ENCODE results near the gene NPHS1. TPM values are rescaled to one million over a fixed set of nuclear protein-coding genes. Genes with fewer than 3 reads are reported as not detected.

The NPHS1 gene
- total RNA-seq, 1 experiment from 2014 or later: not detected

DNA sequence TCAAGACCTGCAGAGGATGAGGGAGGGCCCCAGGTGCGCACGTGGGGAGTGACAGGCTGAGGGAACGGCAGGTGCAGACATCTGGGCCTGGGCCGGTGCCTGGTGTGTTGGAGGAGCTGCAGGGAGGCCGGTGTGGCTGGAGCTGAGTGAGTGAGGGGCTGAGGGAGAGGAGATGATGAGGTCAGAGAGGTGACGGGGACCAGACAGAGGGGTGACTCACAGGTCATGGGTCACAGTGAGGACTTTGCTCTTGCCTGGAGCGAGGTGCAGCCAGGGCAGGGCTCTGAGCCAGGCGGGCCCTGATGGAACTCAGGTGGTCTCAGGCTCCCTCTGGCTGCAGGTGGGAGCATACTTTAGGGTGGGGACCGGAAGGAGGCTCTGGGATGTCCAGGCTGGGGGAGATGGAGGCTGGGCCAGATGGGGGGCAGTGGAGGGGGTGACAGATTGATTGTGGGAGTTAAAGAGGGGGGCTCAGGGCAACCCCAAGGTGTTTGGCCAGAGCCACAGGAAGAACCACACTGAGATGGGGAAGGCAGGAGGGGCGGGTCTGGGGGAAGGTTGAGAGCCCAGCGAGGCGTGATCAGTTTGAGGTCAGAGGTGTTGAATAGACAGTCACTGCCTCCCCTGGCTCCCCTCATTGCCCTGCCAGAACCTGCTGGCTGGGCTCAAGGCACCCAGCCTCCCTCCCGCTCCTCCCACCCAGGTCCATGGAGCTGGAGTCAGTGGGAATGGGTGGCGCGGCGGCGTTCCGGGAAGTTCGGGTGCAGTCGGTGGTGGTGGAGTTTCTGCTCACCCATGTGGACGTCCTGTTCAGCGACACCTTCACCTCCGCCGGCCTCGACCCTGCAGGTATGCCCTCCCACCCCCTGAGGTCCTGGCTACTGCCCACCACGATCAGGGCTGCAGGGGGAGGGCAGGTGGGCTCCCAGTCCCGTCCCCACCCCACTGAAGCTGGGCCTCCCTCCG, 68.6 kb downstream of the NPHS1 start:
- H2AFZ ChIP-seq (ENCODE audit: low read length): no peak overlapping the region
- POLR2A ChIA-PET (ENCODE audit: unreplicated experiment): no interaction called here
- CTCF ChIA-PET: no interaction called here
- no peak for ATAC-seq
- no peak for DNase-seq
- H3K4me2 ChIP-seq (ENCODE audit: low read length): no peak overlapping the region
- no TSS peak for BruUV-seq (replicated peaks)
- H3K9me3 ChIP-seq (ENCODE audit: low read length): no peaks in the 10 kb centered on the region
- no peaks in the 10 kb centered on the region for H3K36me3 ChIP-seq (ENCODE audit: low read depth, low read length)
- no peaks in the 10 kb centered on the region for H4K20me1 ChIP-seq (ENCODE audit: low read length)
- H3K27ac ChIP-seq (ENCODE audit: low read length): no peak overlapping the region
- H3K79me2 ChIP-seq (ENCODE audit: low read length): no peaks in the 10 kb centered on the region
- intact Hi-C loops (cut with micrococcal nuclease): no loop called here
- H3K27me3 ChIP-seq (ENCODE audit: low read length): no peaks in the 10 kb centered on the region
- H3K9ac ChIP-seq (ENCODE audit: low read length): no peak overlapping the region
- TF ChIP-seq EZH2phosphoT487 (IDR thresholded peaks at IDR 0.05; ENCODE audit: borderline replicate concordance, low read length) (no peak), EZH2 (IDR thresholded peaks at IDR 0.05; ENCODE audit: low read length, unreplicated experiment) (no peak)
- TF ChIP-seq, protein P1, sequence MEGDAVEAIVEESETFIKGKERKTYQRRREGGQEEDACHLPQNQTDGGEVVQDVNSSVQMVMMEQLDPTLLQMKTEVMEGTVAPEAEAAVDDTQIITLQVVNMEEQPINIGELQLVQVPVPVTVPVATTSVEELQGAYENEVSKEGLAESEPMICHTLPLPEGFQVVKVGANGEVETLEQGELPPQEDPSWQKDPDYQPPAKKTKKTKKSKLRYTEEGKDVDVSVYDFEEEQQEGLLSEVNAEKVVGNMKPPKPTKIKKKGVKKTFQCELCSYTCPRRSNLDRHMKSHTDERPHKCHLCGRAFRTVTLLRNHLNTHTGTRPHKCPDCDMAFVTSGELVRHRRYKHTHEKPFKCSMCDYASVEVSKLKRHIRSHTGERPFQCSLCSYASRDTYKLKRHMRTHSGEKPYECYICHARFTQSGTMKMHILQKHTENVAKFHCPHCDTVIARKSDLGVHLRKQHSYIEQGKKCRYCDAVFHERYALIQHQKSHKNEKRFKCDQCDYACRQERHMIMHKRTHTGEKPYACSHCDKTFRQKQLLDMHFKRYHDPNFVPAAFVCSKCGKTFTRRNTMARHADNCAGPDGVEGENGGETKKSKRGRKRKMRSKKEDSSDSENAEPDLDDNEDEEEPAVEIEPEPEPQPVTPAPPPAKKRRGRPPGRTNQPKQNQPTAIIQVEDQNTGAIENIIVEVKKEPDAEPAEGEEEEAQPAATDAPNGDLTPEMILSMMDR (conservative IDR thresholded peaks at IDR 0.05; ENCODE audit: low read depth, low read length): no peak
- H3K4me1 ChIP-seq (ENCODE audit: insufficient read depth, low read length): no peaks in the 10 kb centered on the region
- H3K4me3 ChIP-seq (ENCODE audit: low read length): no peak overlapping the region
- no peaks in the 10 kb centered on the region for H3K9me2 ChIP-seq (replicated peaks; ENCODE audit: low read length)
- H3F3A ChIP-seq (ENCODE audit: low read length, unreplicated experiment): no peaks in the 10 kb centered on the region

DNA sequence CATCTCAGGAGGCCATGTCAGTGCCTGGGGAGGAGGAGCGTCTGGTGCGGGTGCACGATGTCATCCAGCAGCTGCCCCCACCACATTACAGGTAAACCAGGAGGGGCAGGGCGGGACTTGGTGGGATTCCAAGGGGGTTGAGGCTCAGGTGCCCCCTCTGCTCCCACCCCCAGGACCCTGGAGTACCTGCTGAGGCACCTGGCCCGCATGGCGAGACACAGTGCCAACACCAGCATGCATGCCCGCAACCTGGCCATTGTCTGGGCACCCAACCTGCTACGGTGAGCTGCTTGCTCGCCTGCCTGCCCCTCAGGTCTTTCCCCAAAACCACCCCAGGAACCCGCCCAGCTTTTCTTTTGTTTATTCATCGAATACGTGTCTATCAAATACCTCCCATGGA, 69.7 kb downstream of the NPHS1 start:
- TF ChIP-seq, protein P1 (conservative IDR thresholded peaks at IDR 0.05; ENCODE audit: low read depth, low read length): no peak
- TF ChIP-seq EZH2phosphoT487 (IDR thresholded peaks at IDR 0.05; ENCODE audit: borderline replicate concordance, low read length): no peak
- TF ChIP-seq EZH2 (IDR thresholded peaks at IDR 0.05; ENCODE audit: low read length, unreplicated experiment): no peak
- Histone ChIP-seq H3K79me2 (ENCODE audit: low read length) (no peaks in the 10 kb centered on the region), H3K9ac (ENCODE audit: low read length) (no peak overlapping the region), H3K9me3 (ENCODE audit: low read length) (no peaks in the 10 kb centered on the region), H3K36me3 (ENCODE audit: low read depth, low read length) (no peaks in the 10 kb centered on the region), H4K20me1 (ENCODE audit: low read length) (no peaks in the 10 kb centered on the region), H3K27me3 (ENCODE audit: low read length) (no peaks in the 10 kb centered on the region), H3K4me1 (ENCODE audit: insufficient read depth, low read length) (no peaks in the 10 kb centered on the region), H3K9me2 (replicated peaks; ENCODE audit: low read length) (no peaks in the 10 kb centered on the region), H3F3A (ENCODE audit: low read length, unreplicated experiment) (no peaks in the 10 kb centered on the region), H3K4me2 (ENCODE audit: low read length) (no peak overlapping the region), H3K4me3 (ENCODE audit: low read length) (no peak overlapping the region), H3K27ac (ENCODE audit: low read length) (no peak overlapping the region), H2AFZ (ENCODE audit: low read length) (no peak overlapping the region)
- POLR2A ChIA-PET (ENCODE audit: unreplicated experiment): no interaction called here
- DNase-seq (no peak), ATAC-seq (no peak)
- no TSS peak for BruUV-seq (replicated peaks)
- intact Hi-C loops (cut with micrococcal nuclease): no loop called here
- CTCF ChIA-PET: no interaction called here

DNA sequence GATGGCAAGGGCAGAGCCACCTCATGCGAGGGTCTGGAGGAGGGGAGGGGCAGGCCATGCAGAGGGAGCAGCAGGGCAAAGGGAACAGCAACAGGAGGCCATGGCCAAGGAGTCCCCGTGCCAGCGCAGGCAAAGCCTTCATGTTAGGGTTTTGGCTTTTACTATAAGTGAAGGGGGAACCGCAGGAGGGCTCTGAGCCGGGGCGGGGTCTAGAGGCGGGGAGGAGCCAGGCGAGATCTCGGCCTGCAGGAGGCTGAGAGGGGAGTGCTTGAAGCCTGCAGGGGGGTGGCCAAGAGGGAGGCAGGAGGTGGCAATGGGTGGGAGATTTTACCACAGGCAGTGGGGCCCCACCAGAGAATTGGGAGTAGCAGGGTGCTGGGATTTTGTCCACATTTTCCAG, 70.7 kb downstream of the NPHS1 start:
- POLR2A ChIA-PET (ENCODE audit: unreplicated experiment): no interaction called here
- no peaks in the 10 kb centered on the region for H3K79me2 ChIP-seq (ENCODE audit: low read length)
- no peaks in the 10 kb centered on the region for H3F3A ChIP-seq (ENCODE audit: low read length, unreplicated experiment)
- CTCF ChIA-PET: no interaction called here
- no peaks in the 10 kb centered on the region for H3K27me3 ChIP-seq (ENCODE audit: low read length)
- no peaks in the 10 kb centered on the region for H3K9me2 ChIP-seq (replicated peaks; ENCODE audit: low read length)
- H3K9ac ChIP-seq (ENCODE audit: low read length): no peak overlapping the region
- intact Hi-C loops (cut with micrococcal nuclease): no loop called here
- no peaks in the 10 kb centered on the region for H3K9me3 ChIP-seq (ENCODE audit: low read length)
- no peaks in the 10 kb centered on the region for H3K4me1 ChIP-seq (ENCODE audit: insufficient read depth, low read length)
- H3K4me2 ChIP-seq (ENCODE audit: low read length): no peak overlapping the region
- H3K4me3 ChIP-seq (ENCODE audit: low read length): no peak overlapping the region
- TF ChIP-seq, protein P1 (conservative IDR thresholded peaks at IDR 0.05; ENCODE audit: low read depth, low read length): no peak
- TF ChIP-seq EZH2 (IDR thresholded peaks at IDR 0.05; ENCODE audit: low read length, unreplicated experiment): no peak
- TF ChIP-seq EZH2phosphoT487 (IDR thresholded peaks at IDR 0.05; ENCODE audit: borderline replicate concordance, low read length): no peak
- ATAC-seq (no peak), DNase-seq (no peak)
- no peaks in the 10 kb centered on the region for H4K20me1 ChIP-seq (ENCODE audit: low read length)
- H3K36me3 ChIP-seq (ENCODE audit: low read depth, low read length): no peaks in the 10 kb centered on the region
- no TSS peak for BruUV-seq (replicated peaks)
- no peak overlapping the region for H2AFZ ChIP-seq (ENCODE audit: low read length)
- no peak overlapping the region for H3K27ac ChIP-seq (ENCODE audit: low read length)

All from PC-3 (cell line).